Activated T-helper 1 cell treated with anti-CD3 and anti-CD28 coated beads, Interleukin-2, amount 50 U/mL, for 16 hours (primary cell): Measurements from ENCODE around the gene MN1.

Experiments
- DNase-seq, 2 donors: peaks; one replicate each; pipeline ENCODE4 v3.0.0-alpha.2; 2020; ENCODE audit warnings: low read depth in 1 of 2, low spot score in 1 of 2

The MN1 gene

GRCh38 chr22:27800250-27801201 is 1.0 kb downstream of the MN1 start:
- DNase-seq: no peak

GRCh38 chr22:27799827-27800249 is 1.7 kb downstream of the MN1 start:
- DNase-seq: no peak

DNA sequence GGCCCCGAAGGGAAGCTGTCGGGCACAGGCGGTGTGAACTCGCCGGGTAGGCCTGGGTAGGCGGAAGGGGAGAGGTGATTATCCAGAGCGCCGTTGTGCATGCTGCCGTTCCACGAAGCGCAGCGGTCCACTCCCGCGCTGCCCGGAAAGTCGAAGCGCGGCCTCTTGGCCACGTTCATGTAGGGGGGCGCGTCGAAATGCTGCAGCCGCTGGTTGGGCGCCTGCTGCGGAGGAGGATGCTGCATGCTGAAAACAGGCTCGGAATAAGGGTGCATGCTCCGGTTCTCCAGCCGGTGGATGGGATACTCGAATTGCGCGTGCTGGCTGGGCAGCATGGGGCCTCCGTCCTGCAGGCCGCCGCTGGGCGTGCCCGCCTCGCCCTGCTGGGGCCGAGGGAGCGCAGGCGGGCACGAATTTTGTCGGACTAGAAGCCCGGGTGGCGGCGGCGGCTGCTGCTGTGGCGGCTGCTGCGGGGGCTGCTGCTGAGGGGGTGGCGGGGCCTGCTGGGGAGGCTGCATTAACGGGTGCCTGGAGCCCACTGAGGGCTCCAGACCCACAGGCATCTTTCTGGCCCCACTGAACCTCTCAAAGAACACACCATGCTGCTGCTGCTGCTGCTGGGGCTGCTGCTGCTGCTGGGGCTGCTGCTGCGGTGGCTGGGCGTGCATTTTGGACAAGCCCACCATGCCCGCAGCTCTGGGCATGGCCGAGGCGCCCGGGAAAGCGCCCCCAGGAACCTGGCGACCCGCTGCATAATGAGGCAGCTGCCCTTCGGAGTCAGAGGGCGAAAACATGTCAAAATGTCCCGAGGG is 2.3 kb downstream of the MN1 start:
- DNase-seq: no peak

DNA sequence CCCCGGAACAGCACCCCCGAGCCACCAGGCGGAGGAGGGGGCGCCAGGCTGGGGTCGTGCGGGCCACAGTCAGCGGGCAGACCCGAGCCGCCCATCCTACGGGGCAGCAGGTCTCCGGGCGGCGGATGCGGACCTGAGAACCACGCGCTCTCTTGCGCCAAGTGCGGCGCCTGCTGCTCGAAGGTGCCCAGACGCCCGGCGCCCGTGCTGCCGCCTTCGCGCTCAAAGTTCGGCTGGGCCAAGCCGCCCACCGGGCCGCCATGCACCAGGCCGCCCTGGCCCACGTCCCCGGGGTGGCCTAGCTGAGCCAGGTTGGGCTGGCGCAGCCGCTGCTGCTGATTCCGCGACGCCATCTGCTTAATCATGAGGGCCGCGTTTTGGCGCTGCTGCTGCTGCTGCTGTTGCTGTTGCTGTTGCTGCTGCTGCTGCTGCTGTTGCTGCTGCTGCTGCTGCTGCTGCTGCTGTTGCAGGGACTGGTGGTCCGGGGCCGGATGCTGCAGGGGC is 3.0 kb downstream of the MN1 start:
- no peak for DNase-seq

GRCh38 chr22:27797520-27798391 is 3.8 kb downstream of the MN1 start:
- no peak for DNase-seq

DNA sequence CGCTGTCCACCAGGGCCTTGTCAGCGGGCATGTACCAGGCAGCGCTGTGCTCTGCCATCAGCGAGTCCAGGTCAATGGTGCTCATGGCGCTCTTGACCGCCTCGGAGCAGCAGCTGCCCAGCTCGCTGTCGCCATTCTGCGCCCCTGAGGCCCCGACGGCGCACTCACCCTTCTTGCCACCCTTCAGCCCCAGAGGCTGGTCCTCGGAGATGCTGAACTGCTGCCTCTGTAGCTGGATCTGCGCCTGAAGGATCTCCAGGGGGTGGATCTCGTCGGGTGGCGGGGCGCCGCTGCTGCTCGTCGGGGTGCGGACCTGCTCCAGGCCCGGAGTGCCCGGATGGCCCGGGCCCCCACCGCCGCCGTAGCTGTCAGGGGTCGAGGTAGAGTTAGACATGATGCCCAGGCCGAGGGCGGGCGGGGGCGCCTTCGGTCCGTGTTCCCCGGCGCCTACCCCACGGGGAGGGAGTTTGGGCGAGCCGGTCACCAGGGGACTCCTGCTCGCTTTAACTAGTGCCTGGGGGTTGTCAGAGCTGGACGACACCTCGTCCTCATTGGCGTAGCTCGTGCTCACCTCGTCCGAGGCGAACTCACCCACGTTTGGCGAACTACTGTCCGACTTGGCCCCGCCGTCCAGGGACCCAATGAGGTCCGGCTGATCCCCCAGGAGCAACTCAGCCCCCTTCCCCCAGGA is 4.6 kb downstream of the MN1 start:
- no peak for DNase-seq

DNA sequence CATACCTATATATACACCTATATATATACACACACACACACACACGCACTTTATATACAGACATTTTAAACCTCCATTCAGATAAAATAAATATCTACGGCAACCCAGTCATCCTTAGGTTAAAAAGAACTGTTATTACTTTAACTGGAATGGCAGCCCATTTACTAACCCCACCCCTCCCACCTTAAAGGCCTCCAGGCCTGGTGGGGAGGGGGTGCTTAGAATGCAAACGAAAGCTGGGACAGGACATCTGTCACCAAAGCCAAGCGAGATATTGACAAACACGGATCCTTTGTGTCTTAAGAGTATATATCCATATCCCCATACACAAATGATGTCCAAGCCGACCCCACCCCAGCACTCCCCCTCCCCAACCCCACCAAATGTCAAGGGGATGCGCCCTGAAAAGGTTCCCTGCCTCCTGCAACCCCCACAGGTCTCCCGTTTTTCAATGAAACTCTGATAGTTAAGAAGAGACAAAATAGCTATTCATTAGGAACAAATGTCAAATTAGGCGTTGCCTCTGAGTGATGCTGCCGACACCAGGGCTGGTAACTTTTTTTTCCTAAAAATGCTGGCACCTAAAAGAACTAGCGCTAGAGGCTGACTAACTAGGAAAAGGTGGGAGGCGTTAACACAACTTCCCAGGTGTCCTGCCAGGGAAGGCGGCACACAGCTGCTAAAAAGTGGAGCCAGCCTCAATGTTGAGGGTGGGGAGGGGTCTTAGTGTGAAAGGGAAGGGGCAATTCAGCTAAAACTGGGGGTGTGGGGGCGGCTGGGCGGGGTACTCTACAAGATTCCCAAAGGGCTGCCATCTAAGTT is 5.6 kb downstream of the MN1 start:
- DNase-seq: no peak

- DNase-seq: no peak
Measured at GRCh38 chr22:27795053-27795452, 6.5 kb downstream of the MN1 start.

DNA sequence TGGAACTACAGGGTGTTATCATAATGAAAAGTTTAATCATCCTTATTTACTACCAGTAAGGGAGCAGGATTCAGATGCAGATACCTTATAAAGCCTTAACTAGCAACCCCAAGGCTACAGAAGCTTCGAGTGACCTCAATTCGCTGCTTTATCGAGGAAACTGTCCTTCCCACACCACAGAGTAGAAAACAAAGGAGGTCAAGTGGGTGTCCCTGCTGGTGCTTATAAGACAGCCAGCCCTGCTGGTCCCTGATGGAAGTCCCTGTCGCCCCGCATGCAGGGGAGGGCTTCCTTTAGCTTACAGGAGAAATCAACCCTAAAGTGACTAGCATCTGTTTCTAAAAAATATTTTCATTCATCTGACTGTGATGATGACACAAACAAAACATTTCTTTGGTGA is 7.3 kb downstream of the MN1 start:
- DNase-seq: no peak

- DNase-seq: no peak
Measured at GRCh38 chr22:27793576-27793975, 8.0 kb downstream of the MN1 start.

GRCh38 chr22:27792452-27793161 is 8.9 kb downstream of the MN1 start:
- no peak for DNase-seq

DNA sequence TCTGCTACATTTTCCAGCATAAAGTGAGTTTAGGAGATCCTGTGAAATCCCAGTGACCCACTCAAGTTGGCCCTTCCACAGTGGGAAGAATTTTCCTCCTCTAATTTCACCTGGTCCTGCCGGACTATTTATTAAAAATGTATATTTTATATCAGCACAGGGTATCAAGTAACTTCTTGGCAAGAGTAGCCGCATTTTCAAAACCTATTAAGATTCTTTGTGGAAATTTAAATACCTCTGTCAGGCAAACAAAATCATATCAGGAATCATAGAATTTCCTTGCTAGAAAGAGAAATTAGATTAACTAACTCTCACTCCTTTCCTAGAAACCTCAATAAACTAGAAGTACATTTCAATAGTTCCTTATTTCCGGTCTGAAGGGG is 9.7 kb downstream of the MN1 start:
- DNase-seq: no peak

- DNase-seq: no peak
Measured at GRCh38 chr22:27791159-27791858, 10.2 kb downstream of the MN1 start.

- DNase-seq: no peak
Measured at GRCh38 chr22:27790376-27791158, 11.0 kb downstream of the MN1 start.

- DNase-seq: no peak
Measured at GRCh38 chr22:27788500-27789288, 12.9 kb downstream of the MN1 start.

GRCh38 chr22:27786965-27787364 is 14.6 kb downstream of the MN1 start:
- no peak for DNase-seq
